HG03280 (cell line): ENCODE measurements around the gene ZNF283.

ENCODE experiments used
- ATAC-seq: cut with Tn5 transposase; IDR thresholded peaks from one replicate; pipeline ENCODE4 v1.9.1; 2021; ENCODE audit warnings: mild to moderate bottlenecking, moderate library complexity; ENCODE audit not compliant: unreplicated experiment

Gene ZNF283

DNA sequence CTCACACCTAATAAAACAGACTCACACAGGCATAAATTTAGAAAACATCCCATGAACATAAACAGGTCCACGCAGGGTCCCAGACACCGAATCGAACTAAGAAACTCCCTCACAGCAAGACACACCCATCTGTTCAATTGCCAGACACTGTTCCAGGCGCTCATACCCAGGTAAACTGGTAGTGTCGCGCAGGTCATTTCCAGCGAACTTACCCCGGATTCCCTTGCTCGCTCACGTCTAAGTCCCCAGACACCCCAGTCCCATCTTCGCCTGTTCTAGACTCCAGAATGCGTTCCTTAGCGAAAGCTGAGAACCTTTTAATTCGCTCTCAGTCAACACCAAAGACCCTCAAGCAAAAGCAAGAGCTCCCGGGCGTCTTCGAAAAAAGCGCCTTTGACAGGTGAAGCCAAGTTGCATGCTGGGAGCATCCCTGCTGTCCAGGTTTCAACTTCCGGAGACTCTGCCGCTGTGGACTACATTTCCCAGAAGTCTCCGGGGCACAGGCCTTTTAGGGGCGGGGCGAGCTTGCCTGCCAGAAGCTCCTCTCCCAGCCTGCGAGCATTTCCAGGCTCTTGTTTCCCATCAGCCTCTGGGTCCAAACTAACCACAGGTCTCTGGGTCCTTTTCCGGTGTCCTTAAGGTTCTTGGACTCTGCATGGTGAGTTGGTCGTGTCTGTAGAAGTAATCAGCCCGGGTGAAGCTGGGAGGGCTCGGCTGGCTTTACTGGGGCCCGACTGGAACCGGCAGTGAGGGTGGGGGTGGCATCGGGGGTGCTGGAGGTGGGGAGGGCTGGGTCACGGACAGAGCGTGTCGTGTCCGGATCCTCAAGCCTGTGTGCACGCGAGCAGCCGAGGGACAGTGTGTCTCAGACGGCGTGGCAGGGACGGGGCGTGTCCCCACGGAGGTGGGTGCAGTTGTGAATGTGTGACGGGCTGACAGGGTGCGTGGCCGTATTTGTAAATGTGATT, at the start of gene ZNF283:
Gene ZNF283, plus strand, starts transcription at position 535 of the 968 bp plus-strand sequence. CDS start 6,184 bp downstream, outside the sequence.
- ATAC-seq: peak; percentile 85

DNA sequence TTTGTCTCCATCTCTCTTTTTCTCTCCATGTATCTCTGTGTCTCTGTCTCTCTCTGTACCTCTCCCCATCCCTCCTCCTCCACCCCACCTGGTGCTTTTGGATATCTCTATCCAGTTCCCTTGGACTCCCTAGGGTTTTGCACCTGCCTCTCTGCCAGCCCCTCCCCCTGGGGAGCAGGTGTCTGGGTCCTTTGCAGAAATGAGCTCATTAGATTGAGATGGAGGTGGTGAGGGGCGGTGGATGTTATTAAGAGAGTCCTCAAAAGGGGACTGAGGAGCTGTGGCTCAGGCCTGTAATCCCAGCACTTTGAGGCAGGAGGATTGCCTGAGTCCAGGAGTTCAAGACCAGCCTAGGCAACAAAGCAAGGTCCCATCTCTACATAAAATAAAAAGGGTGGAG, 48.5 kb upstream of the ZNF283 start:
- ATAC-seq: no peak

DNA sequence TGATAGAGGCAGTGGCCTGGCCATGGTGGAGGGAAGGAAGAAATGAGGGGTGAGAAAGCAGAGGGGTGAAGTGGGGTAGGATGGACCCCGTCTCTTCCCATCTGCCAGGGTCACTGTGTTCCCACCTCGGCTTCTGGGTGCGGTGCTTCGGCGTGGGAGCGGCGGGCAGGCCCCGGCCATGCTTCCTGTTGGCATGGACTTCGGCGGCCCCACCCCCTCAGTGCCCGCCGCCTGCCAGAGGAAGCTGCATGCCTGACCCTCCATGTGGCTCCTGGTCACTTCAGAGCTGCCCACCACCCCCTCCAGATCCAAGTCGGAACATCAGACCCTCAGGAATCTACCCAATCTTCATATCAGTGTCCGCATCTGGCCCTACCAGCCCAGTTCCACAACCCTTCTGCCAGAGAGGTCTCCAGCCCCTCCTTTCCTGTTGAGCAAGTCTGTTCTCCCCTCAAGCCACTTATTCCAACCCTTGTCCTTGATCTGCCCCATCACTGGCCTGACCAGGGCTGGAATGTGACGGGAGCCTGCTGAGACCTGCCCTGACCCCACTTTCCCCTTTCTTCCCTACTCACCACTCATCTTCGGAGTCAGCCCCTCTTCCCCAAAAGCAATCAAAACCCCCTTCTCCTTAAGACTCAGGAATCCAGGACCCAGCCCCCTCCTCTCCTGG, 47.8 kb upstream of the ZNF283 start:
- no peak for ATAC-seq

DNA sequence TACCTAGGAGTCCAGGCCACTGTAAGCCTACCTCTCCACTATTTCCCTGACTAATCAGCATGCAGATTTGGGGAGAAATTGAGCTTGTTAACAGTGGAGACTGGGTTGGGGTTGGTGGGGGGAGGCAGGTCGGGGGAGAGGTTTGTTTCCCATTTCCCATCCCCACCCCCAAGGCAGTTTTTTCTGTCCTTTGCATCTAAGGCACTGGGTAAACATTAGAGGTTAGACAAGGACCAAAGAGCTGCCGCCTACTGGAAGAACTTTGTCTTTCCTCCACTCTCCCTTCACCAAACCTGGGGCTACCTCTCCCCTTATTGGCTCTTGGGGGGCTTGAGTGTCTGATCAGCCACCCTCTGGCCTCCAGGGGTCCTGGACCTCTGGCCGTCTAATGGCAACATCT, 47.3 kb upstream of the ZNF283 start:
- ATAC-seq: no peak

DNA sequence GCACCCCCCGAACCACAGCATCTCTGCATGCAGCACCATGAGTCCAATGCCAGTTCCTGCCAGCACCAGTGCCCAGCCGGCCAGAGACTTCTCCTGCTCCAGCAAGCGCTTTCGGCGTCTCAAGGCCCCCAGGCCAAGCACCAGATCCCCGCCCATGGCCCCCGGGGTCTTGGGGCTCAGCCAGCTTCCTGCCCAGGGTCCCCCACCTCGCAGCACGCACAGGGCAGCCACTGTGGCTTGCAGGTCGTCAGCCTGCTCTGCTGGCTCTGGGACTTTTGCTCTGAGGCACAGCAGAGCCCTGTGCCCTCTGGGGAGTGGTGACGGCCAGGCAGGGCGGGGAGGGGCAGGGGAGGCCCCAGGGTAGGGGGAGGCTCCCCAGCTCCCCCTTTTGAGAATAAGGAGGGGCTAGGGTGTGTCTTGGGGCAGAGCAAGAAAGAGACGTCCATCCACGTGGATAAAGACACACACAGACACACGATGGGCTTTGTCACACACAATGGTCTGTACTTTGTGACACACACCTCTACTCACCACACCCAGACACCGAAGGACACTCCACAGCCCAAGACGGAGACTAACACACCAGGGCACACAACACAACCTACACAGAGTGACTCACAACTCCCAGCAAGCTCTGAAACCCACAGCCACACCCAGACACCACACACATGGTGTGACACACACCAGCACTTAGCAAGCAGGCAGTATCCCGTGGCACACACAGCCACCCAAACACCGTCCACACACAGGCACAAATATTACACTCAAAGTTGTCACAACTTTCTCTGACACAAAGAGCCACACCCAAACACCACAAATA, 46.2 kb upstream of the ZNF283 start, which contains the start of gene KCNN4:
Gene KCNN4, minus strand, starts transcription at position 268 of the 820 bp plus-strand sequence. Its CDS starts 112 bp downstream, at position 156.
- no peak for ATAC-seq

DNA sequence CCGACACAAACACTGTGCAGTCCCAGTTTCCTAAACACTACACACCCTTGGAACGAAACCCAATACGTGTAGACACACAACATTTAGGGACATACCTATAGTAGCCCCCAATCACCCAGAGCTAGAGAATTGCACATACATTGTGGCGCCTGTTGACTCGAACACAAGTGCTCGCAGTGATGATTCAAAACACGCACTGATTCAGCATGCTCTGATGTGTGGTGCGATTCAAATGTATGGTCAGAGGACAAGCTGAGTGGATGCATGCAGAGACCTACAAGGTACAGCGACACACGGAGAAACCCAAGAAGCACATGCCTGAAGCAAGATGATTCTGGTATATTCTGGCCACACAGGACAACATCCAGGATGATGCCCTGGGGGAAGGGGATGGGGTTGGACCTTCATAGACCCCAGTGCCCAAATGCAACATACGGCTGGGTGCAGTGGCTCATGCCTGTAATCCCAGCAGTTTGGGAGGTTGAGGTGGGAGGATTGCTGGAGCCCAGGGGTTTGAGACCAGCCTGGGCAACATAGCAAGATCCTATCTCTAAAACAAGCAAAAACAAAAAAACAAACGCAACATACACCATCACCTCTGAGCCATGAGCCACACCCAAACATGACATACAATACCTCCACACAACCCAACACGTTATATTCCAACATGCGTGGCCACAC, 45.4 kb upstream of the ZNF283 start:
- ATAC-seq: no peak

DNA sequence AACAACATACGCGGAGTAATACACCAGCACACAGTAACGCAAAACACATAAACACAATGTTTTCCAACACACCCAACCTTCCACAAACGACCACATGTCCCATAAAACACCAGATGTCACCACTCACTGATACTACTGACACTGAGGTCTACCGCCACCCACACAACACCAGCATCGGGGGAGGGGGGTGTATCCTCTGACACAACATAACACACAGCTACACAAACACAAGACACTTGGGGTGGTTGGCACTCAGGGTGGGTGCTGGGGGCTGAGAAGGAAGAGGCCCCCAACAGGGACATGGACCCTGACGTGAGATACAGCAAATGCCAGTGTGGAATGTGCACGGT, 44.8 kb upstream of the ZNF283 start:
- no peak for ATAC-seq

DNA sequence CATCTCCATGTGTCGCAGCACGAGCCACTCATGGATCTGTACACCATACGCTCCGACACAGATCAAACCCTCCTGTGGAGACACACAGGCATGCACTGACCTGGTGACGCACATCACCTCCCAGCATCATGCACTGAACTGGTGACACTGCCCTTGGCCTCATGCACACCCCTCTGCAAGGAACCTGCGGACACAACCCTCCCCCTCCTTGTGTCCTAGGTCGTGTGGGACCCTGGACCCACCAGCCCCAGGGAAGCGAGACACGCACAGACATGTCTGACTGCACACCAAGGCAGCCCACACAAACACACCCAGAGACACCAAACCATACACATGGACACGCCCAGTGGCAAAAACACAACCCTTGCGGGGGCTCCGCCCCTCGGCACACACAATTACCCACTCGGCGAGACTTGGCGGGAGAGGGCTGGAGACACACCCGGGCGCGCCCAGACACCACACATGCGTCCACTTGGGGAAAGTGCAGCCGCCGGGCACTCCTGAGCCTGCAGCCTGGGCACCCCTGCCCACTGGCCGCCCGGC, 44.4 kb upstream of the ZNF283 start:
- ATAC-seq: no peak

DNA sequence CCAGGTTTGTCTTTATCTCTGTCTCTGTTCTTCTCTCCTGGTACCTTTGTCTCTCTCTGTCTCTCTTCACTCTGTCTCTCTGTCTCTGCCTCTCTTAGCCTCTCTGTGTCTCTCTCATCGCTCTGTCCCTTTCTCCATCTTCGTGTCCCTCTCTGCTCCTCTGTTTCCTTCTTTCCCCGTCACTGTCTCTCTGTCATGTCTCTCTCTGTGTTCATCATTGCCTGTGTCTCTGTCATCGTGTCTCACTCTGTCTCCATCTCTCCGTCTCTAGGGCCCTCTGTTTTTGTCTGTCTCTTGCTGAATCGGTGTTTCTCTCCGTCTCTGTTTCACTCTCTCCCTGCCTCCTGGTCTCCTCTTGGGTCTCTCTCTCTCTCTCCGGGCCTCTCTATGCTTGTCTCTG, 43.5 kb upstream of the ZNF283 start:
- no peak for ATAC-seq

DNA sequence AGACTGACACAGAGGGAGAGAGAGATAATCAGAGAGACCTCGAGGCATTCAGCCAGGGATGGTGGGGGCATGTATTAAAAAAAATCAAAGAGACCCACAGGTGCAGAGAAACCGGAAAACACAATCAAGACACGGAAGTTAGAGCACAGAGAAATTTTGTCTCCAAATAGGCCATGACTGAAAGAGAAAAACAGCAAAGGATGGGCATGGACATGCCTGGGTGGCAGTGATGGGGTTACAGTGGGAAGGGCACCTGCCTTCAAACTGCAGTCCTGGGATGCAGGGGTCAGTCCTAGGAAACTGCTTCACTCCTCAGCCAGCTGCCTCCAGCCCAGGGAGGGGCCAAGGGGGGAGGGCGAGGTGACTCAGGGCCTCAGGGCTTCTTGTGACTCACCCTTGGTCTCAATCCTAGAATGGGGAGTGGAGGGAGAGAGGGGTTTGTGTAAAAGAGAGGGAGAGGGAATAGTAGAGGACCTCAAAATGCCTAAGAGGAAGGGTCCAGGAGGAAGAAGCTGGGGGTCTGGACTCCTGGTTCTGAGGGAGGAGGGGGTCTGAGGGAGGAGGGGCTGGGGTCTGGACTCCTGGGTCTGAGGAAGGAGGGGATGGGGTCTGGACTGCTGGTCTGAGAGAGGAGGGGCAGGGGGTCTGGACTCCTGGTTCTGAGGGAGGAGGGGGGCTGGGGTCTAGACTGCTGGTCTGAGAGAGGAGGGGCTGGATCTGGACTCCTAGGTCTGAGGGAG, 42.7 kb upstream of the ZNF283 start:
- ATAC-seq: no peak

DNA sequence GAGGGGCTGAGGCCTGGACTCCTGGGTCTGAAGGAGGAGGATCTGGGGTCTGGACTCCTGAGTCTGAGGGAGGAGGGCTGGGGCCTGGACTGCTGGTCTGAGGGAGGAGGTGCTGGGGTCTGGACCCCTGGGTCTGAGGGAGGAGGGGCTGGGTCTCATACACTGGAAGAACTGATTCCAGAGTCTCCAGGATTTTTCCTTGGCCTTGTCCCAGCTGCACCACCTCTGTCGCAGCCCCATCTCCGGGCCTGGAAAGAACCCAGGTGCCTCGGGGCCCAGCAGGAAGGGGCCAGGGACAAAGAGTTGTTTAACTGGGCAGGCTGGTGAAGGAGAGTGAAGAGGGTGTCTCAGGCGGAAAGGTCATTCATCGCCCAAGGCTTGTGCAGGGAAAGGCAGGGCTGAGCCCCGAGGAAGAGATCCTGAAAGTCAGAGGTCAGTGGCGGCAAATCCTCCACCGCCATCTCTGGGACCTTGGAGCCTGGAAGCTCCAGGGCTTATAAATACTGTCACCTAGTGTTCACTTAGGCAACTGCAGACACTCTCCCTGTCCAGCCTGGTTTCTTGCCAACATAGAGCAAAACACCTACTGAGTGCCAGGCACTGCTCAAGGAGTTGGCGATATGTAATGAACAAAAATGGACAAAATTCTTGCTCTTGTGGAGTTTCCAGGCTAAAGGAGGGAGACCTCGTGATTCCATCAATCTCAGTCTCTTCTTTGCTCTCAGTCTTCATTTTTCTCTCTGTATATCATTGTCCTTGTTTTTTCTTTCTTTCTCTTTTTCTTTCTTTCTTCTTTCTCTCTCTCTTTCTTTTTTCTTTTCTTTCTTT, 41.9 kb upstream of the ZNF283 start:
- ATAC-seq: no peak

DNA sequence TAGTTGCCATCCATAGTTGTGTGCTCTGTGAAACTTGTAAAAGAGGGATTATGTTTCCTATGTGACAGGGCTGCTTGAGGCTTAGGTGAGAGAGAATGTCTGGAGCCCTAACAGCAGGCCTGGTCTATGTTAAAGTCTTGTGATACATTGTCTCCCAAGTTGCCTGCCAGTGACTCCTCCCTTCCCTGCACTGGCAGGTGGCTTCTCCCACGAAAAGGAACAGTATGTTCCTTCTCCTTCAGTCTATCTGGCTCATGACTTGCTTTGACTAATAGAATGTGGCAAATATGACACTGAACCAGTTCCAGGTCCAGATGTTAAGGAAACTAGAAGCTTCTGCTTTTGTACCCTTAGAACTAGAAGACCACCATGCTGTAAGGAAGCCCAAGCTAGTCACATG, 40.5 kb upstream of the ZNF283 start:
- ATAC-seq: no peak

DNA sequence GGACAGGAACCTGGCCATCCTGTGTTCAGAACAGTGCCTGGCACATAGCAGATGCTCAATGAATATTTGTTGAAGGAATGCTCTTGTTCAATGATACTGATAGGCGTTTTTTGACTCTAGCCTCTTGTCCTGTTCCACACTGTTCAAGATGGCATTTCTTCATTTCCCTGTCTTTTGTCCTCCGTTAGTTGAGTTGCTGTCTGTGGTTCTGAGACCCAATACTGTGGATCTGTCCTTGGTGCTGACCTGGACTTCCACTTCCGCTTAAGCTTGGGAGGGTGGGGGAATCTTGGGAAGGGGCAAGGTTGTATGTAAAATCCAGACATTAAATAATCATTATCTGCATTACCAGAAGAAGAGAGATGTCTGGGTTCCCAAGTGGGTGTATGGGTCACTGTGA, 38.1 kb upstream of the ZNF283 start:
- ATAC-seq: no peak

DNA sequence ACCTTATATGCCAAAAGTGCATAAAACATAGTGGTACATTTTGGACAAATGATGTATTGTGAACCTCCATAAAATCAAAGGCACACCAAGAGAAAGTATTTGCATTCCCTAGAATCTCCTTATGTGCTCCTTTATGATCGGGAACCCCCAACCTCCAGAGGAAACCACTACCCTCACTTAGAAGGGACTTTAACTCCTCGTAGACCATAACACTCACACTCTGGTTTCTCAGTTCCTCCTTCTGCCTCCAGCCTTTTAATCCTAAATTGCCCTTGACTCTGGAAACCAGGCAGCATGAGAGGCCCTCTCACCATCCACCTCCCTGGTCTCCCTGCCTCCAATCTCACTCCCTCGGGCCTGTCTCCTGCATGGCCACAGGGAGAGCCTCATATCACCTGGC, 36.5 kb upstream of the ZNF283 start:
- no peak for ATAC-seq

DNA sequence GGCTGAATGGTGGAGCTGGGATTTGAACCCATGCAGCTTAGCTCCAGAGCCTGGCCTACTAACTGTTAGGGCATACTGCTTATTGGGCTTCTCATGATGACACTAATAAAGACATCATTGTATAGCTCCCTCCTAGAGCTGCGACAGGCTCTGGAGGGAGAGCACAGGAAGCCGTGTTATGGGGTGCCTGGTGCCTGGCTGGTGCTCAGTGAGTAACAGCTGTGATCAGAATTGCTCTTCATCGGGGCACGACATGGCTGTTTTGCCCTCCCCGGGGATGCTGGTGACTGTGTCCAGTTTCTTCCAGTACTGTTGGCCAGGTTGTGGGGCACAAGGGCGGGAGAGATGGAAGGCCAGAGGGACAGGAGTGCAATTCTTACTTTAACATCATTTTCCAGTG, 30.0 kb upstream of the ZNF283 start:
- no peak for ATAC-seq

DNA sequence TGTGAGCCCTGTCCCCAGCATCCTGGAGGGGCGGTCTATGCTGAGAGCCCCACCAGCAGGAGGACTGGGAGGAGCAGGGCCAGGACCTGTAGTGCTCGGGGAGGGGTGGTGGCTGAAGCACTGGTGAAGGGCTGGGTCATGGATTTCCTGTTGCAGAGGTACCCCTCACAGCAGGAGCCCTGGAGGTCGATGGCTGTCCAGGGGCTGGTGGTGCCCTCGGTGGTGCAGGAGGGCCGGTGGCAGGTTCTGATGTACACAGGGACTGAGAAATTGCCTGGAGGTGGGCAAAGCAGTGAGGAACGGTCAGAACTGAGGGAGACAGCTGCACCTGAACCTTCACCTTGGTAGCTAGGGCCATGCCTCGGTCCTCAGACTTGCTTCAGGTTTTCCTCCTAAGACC, 29.6 kb upstream of the ZNF283 start:
- ATAC-seq: no peak

DNA sequence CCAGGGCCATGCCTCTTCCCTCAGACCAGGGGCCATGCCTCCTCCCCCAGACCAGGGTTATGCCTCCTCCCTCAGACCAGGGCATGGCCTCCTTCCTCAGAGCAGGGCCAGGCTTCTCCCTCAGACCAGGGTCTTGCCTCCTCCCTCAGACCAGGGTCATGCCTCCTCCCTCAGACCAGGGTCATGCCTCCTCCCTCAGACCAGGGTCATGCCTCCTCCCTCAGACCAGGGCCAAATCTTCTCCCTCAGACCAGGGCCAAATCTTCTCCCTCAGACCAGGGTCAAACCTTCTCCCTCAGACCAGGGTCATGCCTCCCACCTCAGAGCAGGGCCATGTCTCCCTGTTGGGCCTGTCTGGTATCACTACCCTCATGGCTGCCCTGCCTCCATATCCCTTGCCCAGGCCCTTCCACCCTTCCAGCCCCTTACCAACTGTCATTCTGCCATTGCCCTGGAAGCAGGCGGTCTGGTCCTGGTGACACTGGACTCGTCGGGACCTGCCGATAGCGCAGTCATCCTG, 29.0 kb upstream of the ZNF283 start:
- ATAC-seq: no peak

DNA sequence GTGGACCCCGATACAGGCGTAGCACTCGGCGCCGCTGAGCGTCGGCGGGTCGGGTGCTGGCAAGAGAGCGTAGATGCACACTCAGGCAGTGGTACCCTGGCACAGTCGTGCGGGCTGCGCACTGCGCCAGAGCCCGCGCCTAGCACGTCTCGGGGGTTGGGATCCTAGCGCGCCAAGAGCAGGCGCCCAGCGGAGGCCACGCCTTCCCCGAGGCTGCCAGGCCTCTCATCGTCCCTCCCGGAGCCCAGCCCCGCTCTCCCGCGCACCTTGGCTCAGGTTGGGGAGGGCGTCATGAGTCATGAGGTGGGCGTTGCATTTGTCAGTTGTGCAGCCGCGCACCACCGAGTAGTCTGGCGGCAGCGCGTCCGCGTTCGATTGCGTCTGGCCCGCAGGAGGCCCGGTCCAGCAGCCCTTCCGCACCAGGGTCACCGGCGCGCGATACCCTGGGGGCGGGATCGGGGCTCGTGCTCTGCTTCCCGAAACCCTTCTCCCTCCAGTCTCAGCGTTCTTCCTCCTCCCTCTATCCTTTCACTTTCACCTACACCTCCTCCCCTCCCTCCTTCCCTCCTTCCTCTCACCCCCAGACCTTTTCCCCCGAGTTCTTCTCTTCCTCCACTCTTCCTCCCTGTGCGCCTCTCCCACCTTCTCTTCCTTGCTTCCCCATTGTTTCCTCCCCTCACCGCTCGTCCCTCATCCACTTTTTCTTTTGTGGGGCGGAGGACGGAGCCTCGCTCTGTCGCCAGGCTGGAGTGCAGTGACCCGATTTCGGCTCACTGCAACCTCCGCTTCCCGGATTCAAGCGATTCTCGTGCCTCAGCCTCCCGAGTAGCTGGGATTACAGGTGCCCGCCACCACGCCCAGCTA, 28.3 kb upstream of the ZNF283 start:
- no peak for ATAC-seq
